ENCODE data around the gene NAP1L4. TPM values are rescaled to one million over a fixed set of nuclear protein-coding genes. Genes with fewer than 3 reads are reported as not detected.

The NAP1L4 gene
- total RNA-seq, 1 experiment from 2014 or later: 189 TPM

- Mint-ChIP-seq H3K9me3 (peaks cover 14% of the 10 kb centered on the region), H3K27ac (no peak overlapping the region), H3K36me3 (peaks cover 16% of the 10 kb centered on the region), H3K4me3 (no peak overlapping the region), H3K27me3 (ENCODE audit: low read depth) (peaks cover 33% of the 10 kb centered on the region), H3K4me1 (no peaks in the 10 kb centered on the region)
- CTCF ChIA-PET: interaction anchor here (4.4 kb wide), 1 partner anchor 19 kb away, joined by 16 read pairs; no protein-coding TSS in a partner anchor
- POLR2A ChIA-PET: interaction anchor here (1.1 kb wide), 1 partner anchor 510 kb away, joined by 3 read pairs; the partner anchor contains the start of gene TSSC4
- DNase-seq (ENCODE audit: low spot score) (no peak), ATAC-seq (no peak)
- TF ChIP-seq, protein P1, sequence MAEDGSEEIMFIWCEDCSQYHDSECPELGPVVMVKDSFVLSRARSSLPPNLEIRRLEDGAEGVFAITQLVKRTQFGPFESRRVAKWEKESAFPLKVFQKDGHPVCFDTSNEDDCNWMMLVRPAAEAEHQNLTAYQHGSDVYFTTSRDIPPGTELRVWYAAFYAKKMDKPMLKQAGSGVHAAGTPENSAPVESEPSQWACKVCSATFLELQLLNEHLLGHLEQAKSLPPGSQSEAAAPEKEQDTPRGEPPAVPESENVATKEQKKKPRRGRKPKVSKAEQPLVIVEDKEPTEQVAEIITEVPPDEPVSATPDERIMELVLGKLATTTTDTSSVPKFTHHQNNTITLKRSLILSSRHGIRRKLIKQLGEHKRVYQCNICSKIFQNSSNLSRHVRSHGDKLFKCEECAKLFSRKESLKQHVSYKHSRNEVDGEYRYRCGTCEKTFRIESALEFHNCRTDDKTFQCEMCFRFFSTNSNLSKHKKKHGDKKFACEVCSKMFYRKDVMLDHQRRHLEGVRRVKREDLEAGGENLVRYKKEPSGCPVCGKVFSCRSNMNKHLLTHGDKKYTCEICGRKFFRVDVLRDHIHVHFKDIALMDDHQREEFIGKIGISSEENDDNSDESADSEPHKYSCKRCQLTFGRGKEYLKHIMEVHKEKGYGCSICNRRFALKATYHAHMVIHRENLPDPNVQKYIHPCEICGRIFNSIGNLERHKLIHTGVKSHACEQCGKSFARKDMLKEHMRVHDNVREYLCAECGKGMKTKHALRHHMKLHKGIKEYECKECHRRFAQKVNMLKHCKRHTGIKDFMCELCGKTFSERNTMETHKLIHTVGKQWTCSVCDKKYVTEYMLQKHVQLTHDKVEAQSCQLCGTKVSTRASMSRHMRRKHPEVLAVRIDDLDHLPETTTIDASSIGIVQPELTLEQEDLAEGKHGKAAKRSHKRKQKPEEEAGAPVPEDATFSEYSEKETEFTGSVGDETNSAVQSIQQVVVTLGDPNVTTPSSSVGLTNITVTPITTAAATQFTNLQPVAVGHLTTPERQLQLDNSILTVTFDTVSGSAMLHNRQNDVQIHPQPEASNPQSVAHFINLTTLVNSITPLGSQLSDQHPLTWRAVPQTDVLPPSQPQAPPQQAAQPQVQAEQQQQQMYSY (CRISPR knock-in tag; IDR thresholded peaks at IDR 0.05): no peak
- no peak for TF ChIP-seq FOXJ3 (CRISPR knock-in tag; IDR thresholded peaks at IDR 0.05; ENCODE audit: borderline replicate concordance)
- no peak for TF ChIP-seq GRHL2 (CRISPR knock-in tag; IDR thresholded peaks at IDR 0.05; ENCODE audit: insufficient replicate concordance, severe bottlenecking)
- no peak for TF ChIP-seq TCF7 (CRISPR knock-in tag; IDR thresholded peaks at IDR 0.05; ENCODE audit: low read depth)
- TF ChIP-seq NFYB (CRISPR knock-in tag; conservative IDR thresholded peaks at IDR 0.05; ENCODE audit: low read depth): no peak
- no peak for TF ChIP-seq ATF2 (CRISPR knock-in tag; IDR thresholded peaks at IDR 0.05; ENCODE audit: borderline replicate concordance, low read depth)
- TF ChIP-seq NR3C1 (CRISPR knock-in tag; conservative IDR thresholded peaks at IDR 0.05; ENCODE audit: low read depth): no peak
- TF ChIP-seq ZNF317 (CRISPR knock-in tag; IDR thresholded peaks at IDR 0.05; ENCODE audit: borderline replicate concordance, low read depth): no peak
- TF ChIP-seq RORB (CRISPR knock-in tag; IDR thresholded peaks at IDR 0.05): no peak
These were observed 81.7 kb downstream of the NAP1L4 start for GRCh38 chr11:2910401-2910955.

- peak; percentile 45 for DNase-seq (ENCODE audit: low spot score)
- Mint-ChIP-seq H3K4me3 (no peak overlapping the region), H3K27ac (no peak overlapping the region), H3K36me3 (peaks cover 26% of the 10 kb centered on the region), H3K9me3 (peaks cover 22% of the 10 kb centered on the region), H3K4me1 (no peaks in the 10 kb centered on the region), H3K27me3 (ENCODE audit: low read depth) (peaks cover 43% of the 10 kb centered on the region)
- TF ChIP-seq E2F1 (CRISPR knock-in tag; IDR thresholded peaks at IDR 0.05) (no peak), HMGXB4 (CRISPR knock-in tag; IDR thresholded peaks at IDR 0.05) (no peak; the same call in 1 of the 2 replicates), NR2C2 (CRISPR knock-in tag; IDR thresholded peaks at IDR 0.05) (no peak), MXD4 (CRISPR knock-in tag; IDR thresholded peaks at IDR 0.05; ENCODE audit: borderline replicate concordance) (no peak), USF2 (CRISPR knock-in tag; IDR thresholded peaks at IDR 0.05) (no peak; the same call in 1 of the 2 replicates), ZNF423 (CRISPR knock-in tag; IDR thresholded peaks at IDR 0.05) (no peak), IRF2 (CRISPR knock-in tag; IDR thresholded peaks at IDR 0.05; ENCODE audit: borderline replicate concordance, low read depth) (no peak)
- TF ChIP-seq, protein P2, sequence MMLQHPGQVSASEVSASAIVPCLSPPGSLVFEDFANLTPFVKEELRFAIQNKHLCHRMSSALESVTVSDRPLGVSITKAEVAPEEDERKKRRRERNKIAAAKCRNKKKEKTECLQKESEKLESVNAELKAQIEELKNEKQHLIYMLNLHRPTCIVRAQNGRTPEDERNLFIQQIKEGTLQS (CRISPR knock-in tag; conservative IDR thresholded peaks at IDR 0.05): no peak
- CTCF ChIA-PET: interaction anchor here (4.4 kb wide), 1 partner anchor 18 kb away, joined by 16 read pairs; no protein-coding TSS in a partner anchor
- peak; percentile 52 for ATAC-seq
- POLR2A ChIA-PET: interaction anchor here (1.1 kb wide), 1 partner anchor 509 kb away, joined by 3 read pairs; the partner anchor contains the start of gene TSSC4
These were observed 82.8 kb downstream of the NAP1L4 start for GRCh38 chr11:2909133-2909902.

All from WTC11 (cell line).